ENCODE data around the gene CRYGN. TPM values are rescaled to one million over a fixed set of nuclear protein-coding genes. Genes with fewer than 3 reads are reported as not detected.

CRYGN gene
- total and polyA plus RNA-seq, 2 donors from 2014 or later = 0.22 TPM; not detected in 1

GRCh38 chr7:151424799-151425198 lies 15.1 kb downstream of the CRYGN start:
- Histone ChIP-seq H3K4me3 (ENCODE audit: low read length in 3 of 3) (no peak overlapping the region), H3K27me3 (ENCODE audit: control insufficient read depth, insufficient read depth, low read length) (no peaks in the 10 kb centered on the region), H3K4me1 (ENCODE audit: control insufficient read depth in 2 of 3, insufficient read depth in 2 of 3, low read depth in 1 of 3, low read length in 3 of 3) (peaks cover 0 to 8% (median 7%) of the 10 kb centered on the region in 3 donors), H3K36me3 (ENCODE audit: control insufficient read depth in 2 of 3, insufficient read depth in 3 of 3, low read length in 3 of 3) (no peaks in the 10 kb centered on the region), H3K27ac (ENCODE audit: low read depth in 2 of 2, low read length in 2 of 2) (no peak overlapping the region), H3K9me3 (ENCODE audit: control insufficient read depth in 2 of 3, insufficient read depth in 1 of 3, low read length in 3 of 3) (peaks cover 0 to 3% (median 0%) of the 10 kb centered on the region in 3 donors), H3K9ac (ENCODE audit: low read length in 3 of 3) (no peak overlapping the region)
- intact Hi-C loops (cut with DNase I) = no loop called here
- FAIRE-seq = no peak
- peak in 1 of 5 donors; percentile 7 for DNase-seq
- TF ChIP-seq, protein P1, sequence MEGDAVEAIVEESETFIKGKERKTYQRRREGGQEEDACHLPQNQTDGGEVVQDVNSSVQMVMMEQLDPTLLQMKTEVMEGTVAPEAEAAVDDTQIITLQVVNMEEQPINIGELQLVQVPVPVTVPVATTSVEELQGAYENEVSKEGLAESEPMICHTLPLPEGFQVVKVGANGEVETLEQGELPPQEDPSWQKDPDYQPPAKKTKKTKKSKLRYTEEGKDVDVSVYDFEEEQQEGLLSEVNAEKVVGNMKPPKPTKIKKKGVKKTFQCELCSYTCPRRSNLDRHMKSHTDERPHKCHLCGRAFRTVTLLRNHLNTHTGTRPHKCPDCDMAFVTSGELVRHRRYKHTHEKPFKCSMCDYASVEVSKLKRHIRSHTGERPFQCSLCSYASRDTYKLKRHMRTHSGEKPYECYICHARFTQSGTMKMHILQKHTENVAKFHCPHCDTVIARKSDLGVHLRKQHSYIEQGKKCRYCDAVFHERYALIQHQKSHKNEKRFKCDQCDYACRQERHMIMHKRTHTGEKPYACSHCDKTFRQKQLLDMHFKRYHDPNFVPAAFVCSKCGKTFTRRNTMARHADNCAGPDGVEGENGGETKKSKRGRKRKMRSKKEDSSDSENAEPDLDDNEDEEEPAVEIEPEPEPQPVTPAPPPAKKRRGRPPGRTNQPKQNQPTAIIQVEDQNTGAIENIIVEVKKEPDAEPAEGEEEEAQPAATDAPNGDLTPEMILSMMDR (IDR thresholded peaks at IDR 0.05; ENCODE audit: borderline replicate concordance, extremely low read depth, insufficient read depth) = no peak

DNA sequence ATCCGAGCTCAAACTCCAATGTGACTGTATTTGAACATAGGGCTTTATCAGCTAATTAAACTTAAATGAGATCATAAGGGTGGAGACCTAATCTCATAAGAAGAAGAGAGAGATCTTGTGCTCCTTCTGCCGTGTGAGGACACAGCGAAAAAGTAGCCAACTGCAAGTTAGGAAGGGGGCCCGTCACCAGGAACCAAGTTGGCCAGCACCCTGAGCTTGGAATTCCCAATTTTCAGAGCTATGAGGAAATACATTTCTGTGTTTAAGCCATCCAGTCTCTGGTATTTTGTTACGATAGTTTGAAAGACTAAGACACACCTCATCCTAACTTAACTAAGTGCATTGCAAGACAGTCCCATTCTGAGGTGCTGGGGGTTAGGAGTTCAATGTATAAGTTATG lies 16.0 kb downstream of the CRYGN start:
- TF ChIP-seq, protein P1 (IDR thresholded peaks at IDR 0.05; ENCODE audit: borderline replicate concordance, extremely low read depth, insufficient read depth) = no peak
- no peak overlapping the region for H3K4me3 ChIP-seq (ENCODE audit: low read length in 3 of 3)
- peaks cover 0 to 3% (median 3%) of the 10 kb centered on the region in 3 donors for H3K9me3 ChIP-seq (ENCODE audit: control insufficient read depth in 2 of 3, insufficient read depth in 1 of 3, low read length in 3 of 3)
- intact Hi-C loops (cut with DNase I) = no loop called here
- H3K36me3 ChIP-seq (ENCODE audit: control insufficient read depth in 2 of 3, insufficient read depth in 3 of 3, low read length in 3 of 3) = no peaks in the 10 kb centered on the region
- H3K9ac ChIP-seq (ENCODE audit: low read length in 3 of 3) = no peak overlapping the region
- no peaks in the 10 kb centered on the region for H3K27me3 ChIP-seq (ENCODE audit: control insufficient read depth, insufficient read depth, low read length)
- no peak overlapping the region for H3K27ac ChIP-seq (ENCODE audit: low read depth in 2 of 2, low read length in 2 of 2)
- H3K4me1 ChIP-seq (ENCODE audit: control insufficient read depth in 2 of 3, insufficient read depth in 2 of 3, low read depth in 1 of 3, low read length in 3 of 3) = peaks cover 0 to 3% (median 0%) of the 10 kb centered on the region in 3 donors
- DNase-seq (peak in 1 of 5 donors; percentile 6), FAIRE-seq (no peak)

DNA sequence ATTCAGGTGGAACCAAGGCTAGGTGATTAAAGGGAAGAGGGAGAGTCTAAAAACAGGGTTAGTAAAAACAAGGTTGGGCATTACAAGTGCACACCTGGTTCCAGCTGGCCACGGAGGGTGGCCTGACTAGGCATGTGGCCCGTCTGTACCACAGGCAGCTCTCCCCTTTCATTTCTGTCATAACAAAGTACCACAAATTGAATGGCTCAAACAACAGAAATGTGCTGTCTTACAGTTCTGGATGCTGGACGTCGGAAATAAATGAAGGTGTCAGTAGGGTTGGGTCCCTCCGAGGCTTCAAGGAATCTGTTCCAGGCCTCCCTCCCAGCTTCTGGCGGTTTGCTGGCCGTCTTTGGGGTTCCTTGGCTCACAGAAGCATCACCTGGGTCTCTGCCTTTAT lies 16.7 kb downstream of the CRYGN start:
- H3K4me1 ChIP-seq (ENCODE audit: control insufficient read depth in 2 of 3, insufficient read depth in 2 of 3, low read depth in 1 of 3, low read length in 3 of 3) = peaks cover 0 to 2% (median 0%) of the 10 kb centered on the region in 3 donors
- peaks cover 0 to 3% (median 3%) of the 10 kb centered on the region in 3 donors for H3K9me3 ChIP-seq (ENCODE audit: control insufficient read depth in 2 of 3, insufficient read depth in 1 of 3, low read length in 3 of 3)
- intact Hi-C loops (cut with DNase I) = no loop called here
- no peak overlapping the region for H3K27ac ChIP-seq (ENCODE audit: low read depth in 2 of 2, low read length in 2 of 2)
- H3K27me3 ChIP-seq (ENCODE audit: control insufficient read depth, insufficient read depth, low read length) = no peaks in the 10 kb centered on the region
- FAIRE-seq (no peak), DNase-seq (no peak)
- no peak overlapping the region for H3K9ac ChIP-seq (ENCODE audit: low read length in 3 of 3)
- TF ChIP-seq, protein P1 (IDR thresholded peaks at IDR 0.05; ENCODE audit: borderline replicate concordance, extremely low read depth, insufficient read depth) = no peak
- H3K36me3 ChIP-seq (ENCODE audit: control insufficient read depth in 2 of 3, insufficient read depth in 3 of 3, low read length in 3 of 3) = no peaks in the 10 kb centered on the region
- H3K4me3 ChIP-seq (ENCODE audit: low read length in 3 of 3) = no peak overlapping the region

GRCh38 chr7:151422212-151422611 lies 17.7 kb downstream of the CRYGN start:
- no peak overlapping the region for H3K4me3 ChIP-seq (ENCODE audit: low read length in 3 of 3)
- intact Hi-C loops (cut with DNase I) = no loop called here
- DNase-seq = no peak
- peaks cover 0 to 2% (median 0%) of the 10 kb centered on the region in 3 donors for H3K4me1 ChIP-seq (ENCODE audit: control insufficient read depth in 2 of 3, insufficient read depth in 2 of 3, low read depth in 1 of 3, low read length in 3 of 3)
- FAIRE-seq = no peak
- no peak overlapping the region for H3K9ac ChIP-seq (ENCODE audit: low read length in 3 of 3)
- H3K27me3 ChIP-seq (ENCODE audit: control insufficient read depth, insufficient read depth, low read length) = no peaks in the 10 kb centered on the region
- H3K27ac ChIP-seq (ENCODE audit: low read depth in 2 of 2, low read length in 2 of 2) = no peak overlapping the region
- TF ChIP-seq, protein P1 (IDR thresholded peaks at IDR 0.05; ENCODE audit: borderline replicate concordance, extremely low read depth, insufficient read depth) = no peak
- peaks cover 0 to 3% (median 3%) of the 10 kb centered on the region in 3 donors for H3K9me3 ChIP-seq (ENCODE audit: control insufficient read depth in 2 of 3, insufficient read depth in 1 of 3, low read length in 3 of 3)
- H3K36me3 ChIP-seq (ENCODE audit: control insufficient read depth in 2 of 3, insufficient read depth in 3 of 3, low read length in 3 of 3) = no peaks in the 10 kb centered on the region
